Endodermal cell (in vitro differentiated cells): ENCODE data around the gene CFAP74. TPM values are rescaled to one million over a fixed set of nuclear protein-coding genes. Genes with fewer than 3 reads are reported as not detected.

Experiments used
- DNase-seq: peaks from one replicate; pipeline ENCODE4 v3.0.0-alpha.2; 2017
- H3K27ac ChIP-seq: 2 replicates; pipeline ENCODE4 v1.5.1; 2013; ENCODE audit warnings: mild to moderate bottlenecking, low read depth, low read length, moderate library complexity
- H3K27me3 ChIP-seq: 2 replicates; pipeline ENCODE4 v1.6.1; 2013; ENCODE audit warnings: mild to moderate bottlenecking, low read length, moderate library complexity; ENCODE audit not compliant: insufficient read depth, control insufficient read depth, poor library complexity, severe bottlenecking
- H3K36me3 ChIP-seq: 2 replicates; pipeline ENCODE4 v1.7.0; 2013; ENCODE audit warnings: mild to moderate bottlenecking, low read length, moderate library complexity; ENCODE audit not compliant: control insufficient read depth, insufficient read depth
- H3K4me1 ChIP-seq: one replicate; pipeline ENCODE4 v1.7.0; 2013; ENCODE audit warnings: low read length; ENCODE audit not compliant: control insufficient read depth, insufficient read depth
- H3K4me3 ChIP-seq: 2 replicates; pipeline ENCODE4 v1.5.1; 2013; ENCODE audit warnings: mild to moderate bottlenecking, low read length, moderate library complexity
- H3K9ac ChIP-seq: 2 replicates; pipeline ENCODE4 v1.6.1; 2013; ENCODE audit warnings: mild to moderate bottlenecking, low read length, moderate library complexity; ENCODE audit not compliant: poor library complexity, severe bottlenecking; ENCODE audit errors: extremely low read depth
- H3K9me3 ChIP-seq: 2 replicates; pipeline ENCODE4 v1.6.1; 2013; ENCODE audit warnings: mild to moderate bottlenecking, low read length, moderate library complexity; ENCODE audit not compliant: control insufficient read depth
- H3K27ac Mint-ChIP-seq: 2 replicates; pipeline ENCODE4 v1.8.0; 2020; ENCODE audit warnings: mixed read lengths
- H3K27me3 Mint-ChIP-seq: 2 replicates; pipeline ENCODE4 v1.8.0; 2021; ENCODE audit warnings: mild to moderate bottlenecking, mixed read lengths; ENCODE audit not compliant: insufficient read depth
- H3K36me3 Mint-ChIP-seq: 2 replicates; pipeline ENCODE4 v1.8.0; 2020; ENCODE audit warnings: low read depth, mixed read lengths
- H3K4me1 Mint-ChIP-seq: 2 replicates; pipeline ENCODE4 v1.8.0; 2020; ENCODE audit warnings: mixed read lengths
- H3K4me3 Mint-ChIP-seq: 2 replicates; pipeline ENCODE4 v1.8.0; 2020; ENCODE audit warnings: mild to moderate bottlenecking, moderate library complexity, mixed read lengths
- H3K9me3 Mint-ChIP-seq: 2 replicates; pipeline ENCODE4 v1.8.0; 2020; ENCODE audit warnings: mild to moderate bottlenecking, mixed read lengths
- CTCF ChIP-seq: fragments of 200-600 bp; sonication (generic); conservative IDR thresholded peaks from 2 replicates; pipeline ENCODE4 v1.5.0; 2021; ENCODE audit warnings: antibody characterized with exemption, mild to moderate bottlenecking
- WGBS, 2 experiments: methylation state at CpG; one replicate each; pipeline versions ENCODE4 v1.1.5 to v1.1.7; 2013; ENCODE audit warnings: missing lambda C conversion rate in 2 of 2, mixed read lengths in 1 of 2; ENCODE audit not compliant: insufficient coverage in 1 of 2, insufficient read length in 1 of 2; 5-methylcytosine and 5-hydroxymethylcytosine counted together
- total RNA-seq, 2 donors: library from RNA; stranded (reverse); fragmentation: NEBNext Ultra II Directional in 1 of 2; extraction: Animal tissue kit (Norgen Biotek cat#: 25700) in 1 of 2; gene quantifications; 2 replicates in 1 of 2; 3 replicates in 1 of 2; pipeline ENCODE4 v1.2.1, GENCODE V29; 2021

CFAP74 gene
- total RNA-seq, 2 donors from 2014 or later = 0.58 to 0.75 TPM

DNA sequence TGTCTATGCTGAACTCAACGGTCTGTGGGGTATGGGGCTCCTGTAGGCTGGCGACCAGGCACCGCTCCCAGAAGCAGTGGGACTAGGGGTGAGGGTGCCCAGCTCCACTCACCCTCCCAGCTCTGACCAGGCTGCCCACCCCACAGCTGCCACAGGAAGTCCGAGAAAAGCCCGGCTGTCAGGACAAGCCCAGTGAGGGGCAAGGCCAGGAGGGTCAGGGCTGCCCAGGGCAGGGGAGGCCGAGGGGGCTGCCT lies 81.0 kb downstream of the CFAP74 start:
- 80 to 94% methylated on average over 3 to 6 of the region's 6 CpGs for WGBS, 2 experiments

GRCh38 chr1:1921901-1922701 lies 81.5 kb downstream of the CFAP74 start:
- H3K27me3 ChIP-seq = peaks cover 7% of the 10 kb centered on the region
- Mint-ChIP-seq H3K36me3 (no peaks in the 10 kb centered on the region), H3K4me1 (no peaks in the 10 kb centered on the region), H3K4me3 (no peak overlapping the region), H3K27ac (no peak overlapping the region), H3K9me3 (peaks cover 2% of the 10 kb centered on the region), H3K27me3 (peaks cover 11% of the 10 kb centered on the region)
- no peak for DNase-seq
- no peak overlapping the region for H3K4me3 ChIP-seq
- no peaks in the 10 kb centered on the region for H3K9me3 ChIP-seq
- H3K4me1 ChIP-seq = no peaks in the 10 kb centered on the region
- H3K9ac ChIP-seq = no peak overlapping the region
- H3K36me3 ChIP-seq = no peaks in the 10 kb centered on the region
- no peak for TF ChIP-seq CTCF
- no peak overlapping the region for H3K27ac ChIP-seq
- WGBS, 2 experiments = 91 to 95% methylated on average over 8 to 16 of the region's 16 CpGs

More for the DNA sequence above, 81.0 kb downstream of the CFAP74 start:
- Mint-ChIP-seq H3K9me3 (peaks cover 2% of the 10 kb centered on the region), H3K4me1 (no peaks in the 10 kb centered on the region), H3K27ac (no peak overlapping the region), H3K4me3 (no peak overlapping the region), H3K36me3 (no peaks in the 10 kb centered on the region), H3K27me3 (peaks cover 6% of the 10 kb centered on the region)
- no peak overlapping the region for H3K9ac ChIP-seq
- H3K4me1 ChIP-seq = no peaks in the 10 kb centered on the region
- H3K9me3 ChIP-seq = no peaks in the 10 kb centered on the region
- no peak overlapping the region for H3K4me3 ChIP-seq
- peaks cover 7% of the 10 kb centered on the region for H3K27me3 ChIP-seq
- TF ChIP-seq CTCF = no peak
- no peak overlapping the region for H3K27ac ChIP-seq
- H3K36me3 ChIP-seq = no peaks in the 10 kb centered on the region
- no peak for DNase-seq

DNA sequence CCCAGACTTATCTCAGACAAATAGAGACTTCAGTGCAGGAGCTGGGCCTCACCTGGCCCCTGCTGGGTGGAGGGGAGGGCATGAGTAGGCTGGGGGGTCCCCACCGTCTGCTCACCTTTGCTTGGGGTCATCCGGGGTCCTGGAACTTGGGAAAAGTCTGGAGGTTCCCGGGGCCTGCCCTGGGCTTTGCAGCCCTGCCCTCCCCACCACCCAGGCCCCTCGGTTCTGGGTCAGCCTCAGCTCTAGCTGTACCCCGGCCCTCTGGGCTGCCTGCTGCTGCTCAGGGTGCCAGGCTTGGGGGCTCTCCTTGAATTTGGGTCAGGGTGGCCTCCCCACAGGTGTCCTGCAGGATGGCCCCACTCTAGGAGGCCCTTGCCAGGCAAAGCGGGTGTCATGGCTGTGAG lies 82.1 kb downstream of the CFAP74 start:
- H3K4me3 Mint-ChIP-seq = no peak overlapping the region
- H3K9me3 ChIP-seq = no peaks in the 10 kb centered on the region
- H3K27ac Mint-ChIP-seq = no peak overlapping the region
- H3K9me3 Mint-ChIP-seq = peaks cover 2% of the 10 kb centered on the region
- H3K36me3 ChIP-seq = no peaks in the 10 kb centered on the region
- peaks cover 11% of the 10 kb centered on the region for H3K27me3 Mint-ChIP-seq
- DNase-seq = no peak
- TF ChIP-seq CTCF = no peak
- peaks cover 7% of the 10 kb centered on the region for H3K27me3 ChIP-seq
- H3K4me3 ChIP-seq = no peak overlapping the region
- 80 to 89% methylated on average over 2 to 6 of the region's 6 CpGs for WGBS, 2 experiments
- no peak overlapping the region for H3K27ac ChIP-seq
- no peaks in the 10 kb centered on the region for H3K4me1 ChIP-seq
- no peaks in the 10 kb centered on the region for H3K4me1 Mint-ChIP-seq
- H3K36me3 Mint-ChIP-seq = no peaks in the 10 kb centered on the region
- H3K9ac ChIP-seq = no peak overlapping the region
